Natural killer cell (primary cell): Measurements from ENCODE around the gene FAM171A1. TPM values are rescaled to one million over a fixed set of nuclear protein-coding genes. Genes with fewer than 3 reads are reported as not detected.

Experiments used
- ATAC-seq, 3 donors: fragments of 150-1000 bp in 2 of 3; fragments of 200-7000 bp in 1 of 3; cut with Tn5 transposase; 1 replicate in 1 of 3; 2 replicates in 2 of 3; pipeline ENCODE4 v1.10.0; 2021; ENCODE audit warnings: mild to moderate bottlenecking in 2 of 3, moderate library complexity in 2 of 3
- DNase-seq, 2 donors: peaks; one replicate each; pipeline versions ENCODE4 v3.0.0 to v3.0.0-alpha.2; 2013 to 2021; ENCODE audit warnings: mixed read lengths in 1 of 2
- H3K27ac ChIP-seq: one replicate; pipeline ENCODE4 v1.5.1; 2013; ENCODE audit warnings: mild to moderate bottlenecking, low read length
- H3K27me3 ChIP-seq: one replicate; pipeline ENCODE4 v1.6.1; 2013; ENCODE audit warnings: low read length; ENCODE audit not compliant: control insufficient read depth, insufficient read depth
- H3K36me3 ChIP-seq: one replicate; pipeline ENCODE4 v1.6.1; 2013; ENCODE audit warnings: low read length; ENCODE audit not compliant: control insufficient read depth, insufficient read depth
- H3K4me1 ChIP-seq: one replicate; pipeline ENCODE4 v1.6.1; 2013; ENCODE audit warnings: low read length; ENCODE audit not compliant: control insufficient read depth, insufficient read depth
- H3K4me3 ChIP-seq: one replicate; pipeline ENCODE4 v1.5.1; 2013; ENCODE audit warnings: low read length
- H3K9me3 ChIP-seq: one replicate; pipeline ENCODE4 v1.6.1; 2013; ENCODE audit warnings: low read length; ENCODE audit not compliant: control insufficient read depth, insufficient read depth
- H3K27ac Mint-ChIP-seq, 2 donors: one replicate each; pipeline ENCODE4 v1.8.0; 2022; ENCODE audit warnings: mild to moderate bottlenecking in 2 of 2, mixed read lengths in 2 of 2, moderate library complexity in 1 of 2
- H3K27me3 Mint-ChIP-seq, 2 donors: one replicate each; pipeline ENCODE4 v1.8.0; 2022; ENCODE audit warnings: low read depth in 2 of 2, mixed read lengths in 2 of 2
- H3K36me3 Mint-ChIP-seq: one replicate; pipeline ENCODE4 v1.8.0; 2022; ENCODE audit warnings: mixed read lengths
- H3K4me1 Mint-ChIP-seq, 2 donors: one replicate each; pipeline ENCODE4 v1.8.0; 2022; ENCODE audit warnings: mixed read lengths in 2 of 2
- H3K4me3 Mint-ChIP-seq: one replicate; pipeline ENCODE4 v1.8.0; 2022; ENCODE audit warnings: mild to moderate bottlenecking, moderate library complexity, mixed read lengths
- H3K9me3 Mint-ChIP-seq, 2 donors: one replicate each; pipeline ENCODE4 v1.8.0; 2022; ENCODE audit warnings: mixed read lengths in 2 of 2
- WGBS: methylation state at CpG from one replicate; pipeline ENCODE4 v1.1.7; 2013; ENCODE audit warnings: missing lambda C conversion rate; ENCODE audit not compliant: insufficient coverage; 5-methylcytosine and 5-hydroxymethylcytosine counted together
- intact Hi-C: fragments of 100-400 bp; cut with micrococcal nuclease; formaldehyde crosslinking; loops from one replicate; pipeline ENCODE4 v1.14.2; 2022
- total RNA-seq, 4 donors: library from RNA; stranded (reverse); fragments of 120-200 nt in 1 of 4; gene quantifications; one replicate each; pipeline versions ENCODE4 v1.2.3 to v1.2.4, GENCODE V29; 2013 to 2022
- TF ChIP-seq, protein P1 (sequence below): fragments of 200-600 bp; IDR thresholded peaks from one replicate; pipeline ENCODE4 v1.8.0; 2022; ENCODE audit warnings: antibody characterized with exemption

FAM171A1 gene
- total RNA-seq, 3 donors from 2014 or later (not counting 1 experiment from before 2014, with no cell fraction given) = 0.99 to 2.3 (median 1.6) TPM

DNA sequence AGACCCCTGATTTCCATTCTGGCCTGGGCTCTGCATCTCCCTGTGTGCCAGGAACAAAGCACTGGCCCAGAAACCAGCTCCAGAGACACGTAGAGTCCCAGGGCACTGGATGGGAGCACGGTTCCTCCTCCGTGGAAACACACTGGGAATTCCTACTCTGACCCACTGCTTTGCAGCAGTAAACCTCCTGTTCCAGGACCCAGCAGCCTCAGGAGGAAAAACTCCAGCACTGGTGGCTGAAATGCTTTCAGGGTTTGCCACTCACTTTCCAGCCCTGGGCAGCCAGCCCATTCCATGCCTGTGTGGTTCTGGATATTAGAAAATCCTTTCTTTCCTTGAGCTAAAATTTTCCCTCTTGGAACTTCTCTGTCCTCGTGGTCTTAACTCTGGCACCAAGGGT lies 58.0 kb downstream of the FAM171A1 start:
- Mint-ChIP-seq H3K4me1 (peaks cover 4 to 6% of the 10 kb centered on the region in 2 donors), H3K27me3 (peaks cover 3 to 16% of the 10 kb centered on the region in 2 donors), H3K36me3 (no peaks in the 10 kb centered on the region), H3K4me3 (no peak overlapping the region), H3K9me3 (no peaks in the 10 kb centered on the region), H3K27ac (no peak overlapping the region)
- no peaks in the 10 kb centered on the region for H3K27me3 ChIP-seq
- H3K4me3 ChIP-seq = no peak overlapping the region
- H3K4me1 ChIP-seq = no peaks in the 10 kb centered on the region
- intact Hi-C loops = no loop called here
- TF ChIP-seq, protein P1, sequence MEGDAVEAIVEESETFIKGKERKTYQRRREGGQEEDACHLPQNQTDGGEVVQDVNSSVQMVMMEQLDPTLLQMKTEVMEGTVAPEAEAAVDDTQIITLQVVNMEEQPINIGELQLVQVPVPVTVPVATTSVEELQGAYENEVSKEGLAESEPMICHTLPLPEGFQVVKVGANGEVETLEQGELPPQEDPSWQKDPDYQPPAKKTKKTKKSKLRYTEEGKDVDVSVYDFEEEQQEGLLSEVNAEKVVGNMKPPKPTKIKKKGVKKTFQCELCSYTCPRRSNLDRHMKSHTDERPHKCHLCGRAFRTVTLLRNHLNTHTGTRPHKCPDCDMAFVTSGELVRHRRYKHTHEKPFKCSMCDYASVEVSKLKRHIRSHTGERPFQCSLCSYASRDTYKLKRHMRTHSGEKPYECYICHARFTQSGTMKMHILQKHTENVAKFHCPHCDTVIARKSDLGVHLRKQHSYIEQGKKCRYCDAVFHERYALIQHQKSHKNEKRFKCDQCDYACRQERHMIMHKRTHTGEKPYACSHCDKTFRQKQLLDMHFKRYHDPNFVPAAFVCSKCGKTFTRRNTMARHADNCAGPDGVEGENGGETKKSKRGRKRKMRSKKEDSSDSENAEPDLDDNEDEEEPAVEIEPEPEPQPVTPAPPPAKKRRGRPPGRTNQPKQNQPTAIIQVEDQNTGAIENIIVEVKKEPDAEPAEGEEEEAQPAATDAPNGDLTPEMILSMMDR = no peak
- DNase-seq (no peak), ATAC-seq (no peak)
- 72% methylated on average over 4 of the region's 4 CpGs for WGBS
- H3K27ac ChIP-seq = no peak overlapping the region
- no peaks in the 10 kb centered on the region for H3K36me3 ChIP-seq
- H3K9me3 ChIP-seq = no peaks in the 10 kb centered on the region

- intact Hi-C loops = no loop called here
- no peak overlapping the region for H3K4me3 ChIP-seq
- WGBS = 86% methylated on average over 11 of the region's 12 CpGs
- no peaks in the 10 kb centered on the region for H3K27me3 ChIP-seq
- H3K36me3 Mint-ChIP-seq = no peaks in the 10 kb centered on the region
- H3K27ac ChIP-seq = no peak overlapping the region
- H3K27me3 Mint-ChIP-seq = peaks cover 0 to 13% of the 10 kb centered on the region in 2 donors
- no peaks in the 10 kb centered on the region for H3K4me1 ChIP-seq
- H3K9me3 Mint-ChIP-seq = no peaks in the 10 kb centered on the region
- H3K27ac Mint-ChIP-seq = no peak overlapping the region
- H3K36me3 ChIP-seq = no peaks in the 10 kb centered on the region
- H3K4me3 Mint-ChIP-seq = no peak overlapping the region
- no peaks in the 10 kb centered on the region for H3K9me3 ChIP-seq
- peaks cover 4 to 6% of the 10 kb centered on the region in 2 donors for H3K4me1 Mint-ChIP-seq
- no peak for DNase-seq
- TF ChIP-seq, protein P1 = no peak
- ATAC-seq = no peak
These were observed 59.4 kb downstream of the FAM171A1 start for GRCh38 chr10:15311569-15312280.

DNA sequence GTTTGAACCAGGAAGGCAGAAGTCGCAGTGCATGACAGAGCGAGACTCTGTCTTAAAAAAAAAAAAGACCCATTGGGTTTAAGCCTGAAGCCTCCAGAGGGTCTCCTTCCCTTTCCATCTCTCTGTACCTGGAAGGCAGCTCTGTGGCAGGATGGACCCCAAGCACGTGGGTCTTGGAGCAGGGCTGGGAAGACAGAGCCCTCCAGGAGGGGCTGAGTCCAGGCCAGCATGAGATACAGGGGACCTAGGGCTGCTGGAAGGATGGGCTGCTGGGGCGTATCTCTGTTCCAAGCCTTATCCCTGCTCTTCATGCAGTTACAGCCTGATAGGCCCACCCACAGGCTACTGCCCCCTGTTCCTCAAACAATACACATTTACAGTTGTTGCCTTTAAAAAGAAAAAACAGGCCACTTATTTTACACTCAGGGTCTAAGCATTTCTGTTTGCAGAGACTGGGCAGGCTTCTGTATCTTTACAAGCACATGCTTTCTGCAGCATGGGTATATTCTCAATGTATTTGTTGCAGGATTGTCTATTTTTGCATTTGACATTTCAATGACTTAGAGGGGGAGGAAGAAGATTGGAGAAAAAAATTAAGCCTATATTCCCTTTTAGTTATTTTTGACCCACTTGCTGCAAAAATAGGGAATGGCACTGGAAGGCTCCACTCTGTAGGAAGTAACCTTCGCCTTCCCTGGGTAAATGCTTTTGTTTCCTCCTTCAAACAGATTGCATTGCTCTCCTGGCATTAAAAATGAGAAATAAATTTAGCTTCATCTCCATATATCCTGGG lies 60.1 kb downstream of the FAM171A1 start:
- no peaks in the 10 kb centered on the region for H3K36me3 ChIP-seq
- H3K36me3 Mint-ChIP-seq = no peaks in the 10 kb centered on the region
- H3K4me3 ChIP-seq = no peak overlapping the region
- H3K27me3 ChIP-seq = no peaks in the 10 kb centered on the region
- no peak for ATAC-seq
- no peak overlapping the region for H3K4me3 Mint-ChIP-seq
- H3K27me3 Mint-ChIP-seq = peaks cover 0 to 12% of the 10 kb centered on the region in 2 donors
- intact Hi-C loops = no loop called here
- WGBS = 92% methylated on average over 5 of the region's 5 CpGs
- TF ChIP-seq, protein P1 = no peak
- H3K4me1 Mint-ChIP-seq = peaks cover 4 to 6% of the 10 kb centered on the region in 2 donors
- H3K27ac ChIP-seq = no peak overlapping the region
- DNase-seq = no peak
- no peaks in the 10 kb centered on the region for H3K9me3 Mint-ChIP-seq
- no peaks in the 10 kb centered on the region for H3K9me3 ChIP-seq
- H3K27ac Mint-ChIP-seq = no peak overlapping the region
- H3K4me1 ChIP-seq = no peaks in the 10 kb centered on the region
